H1 (cell line): ENCODE results near the gene PLXNB3. TPM values are rescaled to one million over a fixed set of nuclear protein-coding genes. Genes with fewer than 3 reads are reported as not detected.

ENCODE experiments used
- CTCF ChIA-PET: fragments of 300-600 bp; sonication (Branson Sonifier 250); formaldehyde crosslinking; loops from one replicate; lab custom pipeline; 2021; ENCODE audit not compliant: partially characterized antibody; lab: Charles Lee
- POLR2A ChIA-PET: fragments of 300-600 bp; sonication (Branson Sonifier 250); formaldehyde crosslinking; loops from one replicate; lab custom pipeline; 2021; ENCODE audit warnings: inconsistent platforms; ENCODE audit not compliant: partially characterized antibody; lab: Charles Lee
- DNase-seq, 2 experiments: peaks; one replicate each; pipeline versions ENCODE4 v3.0.0 to v3.0.0-alpha.2; 2010 to 2022; ENCODE audit warnings: low spot score in 2 of 2, low read depth in 1 of 2, mixed read lengths in 1 of 2
- FAIRE-seq: peaks from 2 replicates; lab custom pipeline; 2011; peaks lifted over from hg19 to GRCh38; lab: Jason Lieb, UNC
- H2AFZ ChIP-seq: 2 replicates; pipeline ENCODE4 v1.8.1; 2012; ENCODE audit warnings: low read length, inconsistent platforms
- H2AK5ac ChIP-seq: 2 replicates; pipeline ENCODE4 v1.6.1; 2013; ENCODE audit warnings: low read depth, low read length
- H2BK120ac ChIP-seq: replicated peaks from 2 replicates; pipeline ENCODE3; 2013; ENCODE audit warnings: low read depth, low read length, inconsistent platforms
- H2BK12ac ChIP-seq: 2 replicates; pipeline ENCODE4 v1.6.1; 2013; ENCODE audit warnings: low read depth, low read length
- H2BK15ac ChIP-seq: 2 replicates; pipeline ENCODE4 v1.6.1; 2013; ENCODE audit warnings: low read length
- H2BK20ac ChIP-seq: 2 replicates; pipeline ENCODE4 v1.6.1; 2013; ENCODE audit warnings: low read length
- H2BK5ac ChIP-seq: 2 replicates; pipeline ENCODE4 v1.6.1; 2013; ENCODE audit warnings: low read depth, low read length
- H3K14ac ChIP-seq: 2 replicates; pipeline ENCODE4 v1.6.1; 2013; ENCODE audit warnings: inconsistent platforms; ENCODE audit not compliant: insufficient read length
- H3K18ac ChIP-seq: 2 replicates; pipeline ENCODE4 v1.6.1; 2013; ENCODE audit warnings: low read length; ENCODE audit errors: extremely low read depth
- H3K23ac ChIP-seq: 2 replicates; pipeline ENCODE4 v1.6.1; 2013; ENCODE audit warnings: inconsistent platforms; ENCODE audit not compliant: insufficient read length
- H3K23me2 ChIP-seq: 2 replicates; pipeline ENCODE4 v1.6.1; 2013; ENCODE audit warnings: low read depth, low read length
- H3K27ac ChIP-seq: 2 replicates; pipeline ENCODE4 v1.6.1; 2011; ENCODE audit warnings: low read depth, low read length, inconsistent platforms
- H3K27me3 ChIP-seq, 4 experiments: replicated peaks in 1 of 4; 1 replicate in 1 of 4; 2 replicates in 3 of 4; pipeline versions ENCODE4 v1.6.1 to v1.8.1; 2011 to 2013; ENCODE audit warnings: low read length in 3 of 4, mild to moderate bottlenecking in 3 of 4, inconsistent platforms in 2 of 4, mixed read lengths in 2 of 4, moderate library complexity in 1 of 4; ENCODE audit not compliant: control insufficient read depth in 3 of 4, insufficient read depth in 3 of 4; ENCODE audit errors: extremely low read depth in 1 of 4
- H3K36me3 ChIP-seq, 4 experiments: 2 replicates each; pipeline versions ENCODE4 v1.6.1 to v1.8.1; 2011 to 2013; ENCODE audit warnings: mild to moderate bottlenecking in 4 of 4, low read length in 3 of 4, moderate library complexity in 2 of 4, control low read depth in 1 of 4, inconsistent platforms in 1 of 4; ENCODE audit not compliant: insufficient read depth in 4 of 4, control insufficient read depth in 2 of 4
- H3K4ac ChIP-seq: replicated peaks from 2 replicates; pipeline ENCODE3; 2013; ENCODE audit warnings: low read length, low read depth, mixed read lengths, inconsistent platforms; ENCODE audit not compliant: insufficient read length
- H3K4me1 ChIP-seq, 4 experiments: replicated peaks in 1 of 4; 1 replicate in 1 of 4; 2 replicates in 3 of 4; pipeline versions ENCODE4 v1.6.1 to v1.8.1; 2011 to 2013; ENCODE audit warnings: low read length in 3 of 4, inconsistent platforms in 2 of 4, mixed read lengths in 1 of 4; ENCODE audit not compliant: insufficient read depth in 4 of 4, control insufficient read depth in 3 of 4
- H3K4me2 ChIP-seq, 2 experiments: 2 replicates each; pipeline versions ENCODE4 v1.6.1 to v1.8.1; 2011 to 2013; ENCODE audit warnings: low read depth in 2 of 2, low read length in 2 of 2, control low read depth in 1 of 2, inconsistent platforms in 1 of 2, mild to moderate bottlenecking in 1 of 2; ENCODE audit not compliant: insufficient read depth in 1 of 2
- H3K4me3 ChIP-seq, 4 experiments: fragments of 200-600, 300-600 bp in 1 of 4; sonication (generic), shearing (Covaris generic), sonication (Bioruptor Twin) in 1 of 4; 2 replicates each; pipeline versions ENCODE4 v1.5.1 to v1.8.1; 2011 to 2016; ENCODE audit warnings: low read length in 4 of 4, low read depth in 3 of 4, control low read depth in 2 of 4, inconsistent platforms in 2 of 4, mild to moderate bottlenecking in 2 of 4, mixed read lengths in 1 of 4, moderate library complexity in 1 of 4; ENCODE audit not compliant: insufficient read depth in 2 of 4; ENCODE audit errors: extremely low read depth in 1 of 4
- H3K56ac ChIP-seq: replicated peaks from 2 replicates; pipeline ENCODE3; 2013; ENCODE audit warnings: low read depth, mild to moderate bottlenecking, mixed read lengths, low read length, inconsistent platforms; ENCODE audit not compliant: insufficient read length
- H3K79me1 ChIP-seq: 2 replicates; pipeline ENCODE4 v1.6.1; 2013; ENCODE audit warnings: low read depth, low read length, control low read depth
- H3K79me2 ChIP-seq, 2 experiments: 2 replicates each; pipeline versions ENCODE4 v1.6.1 to v1.8.1; 2012 to 2013; ENCODE audit warnings: low read length in 2 of 2, mild to moderate bottlenecking in 2 of 2, inconsistent platforms in 1 of 2; ENCODE audit not compliant: insufficient read depth in 2 of 2, control insufficient read depth in 1 of 2
- H3K9ac ChIP-seq, 4 experiments: replicated peaks in 1 of 4; 1 replicate in 1 of 4; 2 replicates in 3 of 4; pipeline versions ENCODE4 v1.6.1 to v1.8.1; 2011 to 2013; ENCODE audit warnings: low read depth in 3 of 4, low read length in 3 of 4, control low read depth in 2 of 4, mild to moderate bottlenecking in 2 of 4, moderate library complexity in 2 of 4, inconsistent platforms in 1 of 4; ENCODE audit errors: extremely low read depth in 1 of 4
- H3K9me3 ChIP-seq, 2 experiments: 2 replicates each; pipeline versions ENCODE4 v1.6.1 to v1.8.1; 2012 to 2013; ENCODE audit warnings: mild to moderate bottlenecking in 2 of 2, moderate library complexity in 2 of 2, control low read depth in 1 of 2, inconsistent platforms in 1 of 2, low read depth in 1 of 2, low read length in 1 of 2, mixed read lengths in 1 of 2; ENCODE audit not compliant: insufficient read depth in 2 of 2
- H4K20me1 ChIP-seq, 2 experiments: replicated peaks in 1 of 2; 2 replicates each; pipeline versions ENCODE3 to v1.8.1; 2011 to 2013; ENCODE audit warnings: inconsistent platforms in 2 of 2, low read length in 2 of 2, mild to moderate bottlenecking in 1 of 2; ENCODE audit not compliant: insufficient read depth in 2 of 2, control insufficient read depth in 1 of 2
- H4K5ac ChIP-seq: 2 replicates; pipeline ENCODE4 v1.6.1; 2013; ENCODE audit warnings: low read length, low read depth, mixed read lengths, inconsistent platforms; ENCODE audit not compliant: insufficient read length
- H4K8ac ChIP-seq: 2 replicates; pipeline ENCODE4 v1.8.0; 2013; ENCODE audit warnings: mild to moderate bottlenecking, moderate library complexity, low read length, inconsistent platforms; ENCODE audit not compliant: insufficient read depth; ENCODE audit errors: extremely low read depth
- H4K91ac ChIP-seq: replicated peaks from 2 replicates; pipeline ENCODE3; 2013; ENCODE audit warnings: low read length, mixed read lengths, inconsistent platforms; ENCODE audit not compliant: insufficient read length
- CBX8 ChIP-seq: fragments of 300-800, 300-1000 bp; sonication (generic); IDR thresholded peaks from 2 replicates; pipeline ENCODE4 v1.7.1; 2016; ENCODE audit warnings: low read depth, low read length, borderline replicate concordance
- CHD1 ChIP-seq: IDR thresholded peaks from 2 replicates; pipeline ENCODE4 v1.6.1; 2012; ENCODE audit warnings: low read depth, low read length, improper control_type of control experiment
- FOSL1 ChIP-seq: IDR thresholded peaks from 2 replicates; pipeline ENCODE4 v1.6.1; 2011; ENCODE audit warnings: mild to moderate bottlenecking, low read depth, low read length, moderate library complexity; ENCODE audit not compliant: insufficient read depth
- HDAC2 ChIP-seq, 2 experiments: fragments of 300-600 bp in 1 of 2; sonication (generic) in 1 of 2; IDR thresholded peaks; 2 replicates each; pipeline ENCODE4 v1.6.1; 2011 to 2012; ENCODE audit warnings: low read depth in 2 of 2, low read length in 2 of 2, mild to moderate bottlenecking in 2 of 2, moderate library complexity in 2 of 2, borderline replicate concordance in 1 of 2, inconsistent platforms in 1 of 2
- NANOG ChIP-seq: IDR thresholded peaks from 2 replicates; pipeline ENCODE4 v1.6.1; 2011; ENCODE audit warnings: low read length, low read depth, mild to moderate bottlenecking, inconsistent platforms; ENCODE audit not compliant: insufficient read depth, poor library complexity, severe bottlenecking
- PHF8 ChIP-seq: fragments of 200-600 bp; sonication (generic); conservative IDR thresholded peaks from 2 replicates; pipeline ENCODE4 v1.7.1; 2012; ENCODE audit warnings: low read depth, mild to moderate bottlenecking, inconsistent platforms, low read length, moderate library complexity
- SIRT6 ChIP-seq: IDR thresholded peaks from one replicate; pipeline ENCODE4 v1.7.1; 2012; ENCODE audit warnings: low read length, inconsistent platforms
- ZNF274 ChIP-seq: IDR thresholded peaks from 2 replicates; pipeline ENCODE4 v1.7.0; 2012; ENCODE audit warnings: low read length, borderline replicate concordance; ENCODE audit errors: extremely low read depth
- WGBS, 2 experiments: shearing (Covaris generic) in 1 of 2; methylation state at CpG; one replicate each; pipeline versions ENCODE4 v1.1.6 to v1.1.7; 2013 to 2015; ENCODE audit warnings: low lambda C conversion rate in 2 of 2, mixed read lengths in 2 of 2, inconsistent platforms in 1 of 2, low coverage in 1 of 2, missing lambda C conversion rate in 1 of 2; ENCODE audit not compliant: insufficient replicate concordance in 2 of 2, insufficient coverage in 1 of 2, insufficient read length in 1 of 2; ENCODE audit errors: extremely low coverage in 1 of 2, missing lambda C conversion rate in 1 of 2; 5-methylcytosine and 5-hydroxymethylcytosine counted together
- polyA plus RNA-seq, 7 experiments: library from polyadenylated mRNA; depleted of rRNA in 3 of 7; stranded (reverse) in 5 of 7; unstranded in 2 of 7; fragments of >200 nt in 5 of 7; fragments of 200-250 nt in 2 of 7; gene quantifications; 1 replicate in 5 of 7; 2 replicates in 1 of 7; 4 replicates in 1 of 7; pipeline versions ENCODE4 v1.2.1 to v1.2.3, GENCODE V29; 2011 to 2013; ENCODE audit warnings: missing spikeins in 2 of 7, mixed read lengths in 2 of 7
- total RNA-seq: library from RNA; stranded (reverse); fragmentation: NEBNext Ultra II Directional; extraction: Animal tissue kit (Norgen Biotek cat#: 25700); gene quantifications from 2 replicates; pipeline ENCODE4 v1.2.1, GENCODE V29; 2021

The PLXNB3 gene
- total and polyA plus RNA-seq, 2 of the 8 experiments (the other 6 are each of a cell fraction or from before 2014, with no cell fraction given): 1.2 to 2.7 TPM

DNA sequence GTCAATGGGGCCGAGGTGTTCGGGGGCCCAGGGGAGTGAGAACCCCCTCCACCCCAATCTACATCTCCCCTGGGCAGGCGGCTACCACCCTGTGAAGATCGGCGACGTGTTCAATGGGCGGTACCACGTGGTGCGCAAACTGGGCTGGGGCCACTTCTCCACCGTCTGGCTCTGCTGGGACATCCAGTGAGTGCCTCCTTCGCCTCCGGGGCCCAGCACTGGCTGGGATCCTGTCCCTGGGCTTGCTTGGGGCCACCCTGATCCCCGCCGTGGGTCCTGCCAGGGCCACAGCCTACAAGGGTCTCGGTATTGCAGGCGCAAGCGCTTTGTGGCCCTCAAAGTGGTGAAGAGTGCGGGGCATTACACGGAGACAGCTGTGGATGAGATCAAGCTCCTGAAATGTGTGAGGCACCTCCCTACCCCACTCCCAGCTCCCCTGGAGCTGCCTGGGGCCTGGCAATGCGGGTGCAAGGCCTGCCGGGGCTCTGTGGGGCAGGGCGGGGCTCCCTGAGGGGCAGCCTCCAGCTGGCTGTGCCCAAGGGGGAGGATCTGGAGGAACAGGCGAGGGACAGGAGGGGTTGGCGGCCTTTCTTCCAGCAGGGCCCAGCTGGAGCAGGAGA, 17.5 kb downstream of the PLXNB3 start:
- no peak overlapping the region for H3K27ac ChIP-seq
- H3K36me3 ChIP-seq: no peaks in the 10 kb centered on the region; a peak in 2 of 8 replicates
- H3K14ac ChIP-seq: no peak overlapping the region
- H3K27me3 ChIP-seq: no peaks in the 10 kb centered on the region
- no peak overlapping the region for H3K56ac ChIP-seq
- H2BK20ac ChIP-seq: no peak overlapping the region
- no peaks in the 10 kb centered on the region for H3K79me1 ChIP-seq
- H3K4me2 ChIP-seq: no peak overlapping the region
- H2BK12ac ChIP-seq: no peak overlapping the region
- H3K4me3 ChIP-seq: no peak overlapping the region
- no peaks in the 10 kb centered on the region for H3K9me3 ChIP-seq
- no peak for TF ChIP-seq CHD1
- no peak for TF ChIP-seq CBX8
- no peak for TF ChIP-seq ZNF274
- TF ChIP-seq SIRT6: no peak
- TF ChIP-seq HDAC2 (IDR thresholded peaks at IDR 0.05; ENCODE audit: borderline replicate concordance in 1 of 2, low read depth in 2 of 2, low read length in 2 of 2): no peak
- TF ChIP-seq NANOG: no peak
- no peak for TF ChIP-seq PHF8
- TF ChIP-seq FOSL1: no peak
- no peak overlapping the region for H2AK5ac ChIP-seq
- FAIRE-seq: no peak
- H4K91ac ChIP-seq: no peak overlapping the region
- ChIA-PET POLR2A (interaction anchor here (0.8 to 1.7 kb wide), 5 partner anchors 10 to 190 kb away, joined by 3 to 10 read pairs (median 3); partner anchors contain the start of genes HCFC1, IDH3G and SSR4), CTCF (interaction anchor here (0.6 to 2.8 kb wide), 13 partner anchors 8 to 158 kb away, joined by 3 to 14 read pairs (median 4); partner anchors contain the start of genes IDH3G, PNCK and SSR4)
- H2BK15ac ChIP-seq: no peak overlapping the region
- H3K18ac ChIP-seq: no peak overlapping the region
- no peak overlapping the region for H4K8ac ChIP-seq
- no peaks in the 10 kb centered on the region for H3K79me2 ChIP-seq
- H3K23ac ChIP-seq: no peak overlapping the region
- H2BK5ac ChIP-seq: no peak overlapping the region
- 91% methylated on average over 10 of the region's 24 CpGs; no CpG with 5 or more reads in 1 of the 2 experiments for WGBS, 2 experiments
- H3K4ac ChIP-seq: no peak overlapping the region
- H4K20me1 ChIP-seq: no peaks in the 10 kb centered on the region
- no peak for DNase-seq
- no peak overlapping the region for H3K9ac ChIP-seq
- no peaks in the 10 kb centered on the region for H3K4me1 ChIP-seq
- H4K5ac ChIP-seq: no peak overlapping the region
- no peak overlapping the region for H2AFZ ChIP-seq
- no peaks in the 10 kb centered on the region for H3K23me2 ChIP-seq
- H2BK120ac ChIP-seq: no peak overlapping the region
